ENCODE results near the gene ATXN7L1.

DNA sequence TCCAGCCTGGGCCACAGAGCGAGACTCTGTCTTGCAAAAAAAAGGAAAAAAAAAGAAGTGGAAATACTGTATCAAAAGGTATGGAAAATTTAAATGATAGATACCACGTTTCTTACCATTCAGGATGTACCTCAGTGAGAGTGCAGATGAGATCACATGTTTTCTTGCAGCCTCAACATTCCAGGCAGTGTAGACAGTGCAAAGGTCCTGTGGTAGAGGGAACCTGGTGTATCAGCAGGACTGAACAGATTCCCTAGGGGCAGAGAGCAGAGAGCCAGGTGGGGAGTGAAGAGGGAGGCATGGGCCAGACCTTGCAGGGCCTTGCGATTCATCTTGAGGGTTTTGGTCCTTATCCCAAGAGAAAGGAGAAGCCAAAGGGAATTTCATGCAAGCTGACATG, 17.7 kb upstream of the ATXN7L1 start:
- TF ChIP-seq, protein P1, sequence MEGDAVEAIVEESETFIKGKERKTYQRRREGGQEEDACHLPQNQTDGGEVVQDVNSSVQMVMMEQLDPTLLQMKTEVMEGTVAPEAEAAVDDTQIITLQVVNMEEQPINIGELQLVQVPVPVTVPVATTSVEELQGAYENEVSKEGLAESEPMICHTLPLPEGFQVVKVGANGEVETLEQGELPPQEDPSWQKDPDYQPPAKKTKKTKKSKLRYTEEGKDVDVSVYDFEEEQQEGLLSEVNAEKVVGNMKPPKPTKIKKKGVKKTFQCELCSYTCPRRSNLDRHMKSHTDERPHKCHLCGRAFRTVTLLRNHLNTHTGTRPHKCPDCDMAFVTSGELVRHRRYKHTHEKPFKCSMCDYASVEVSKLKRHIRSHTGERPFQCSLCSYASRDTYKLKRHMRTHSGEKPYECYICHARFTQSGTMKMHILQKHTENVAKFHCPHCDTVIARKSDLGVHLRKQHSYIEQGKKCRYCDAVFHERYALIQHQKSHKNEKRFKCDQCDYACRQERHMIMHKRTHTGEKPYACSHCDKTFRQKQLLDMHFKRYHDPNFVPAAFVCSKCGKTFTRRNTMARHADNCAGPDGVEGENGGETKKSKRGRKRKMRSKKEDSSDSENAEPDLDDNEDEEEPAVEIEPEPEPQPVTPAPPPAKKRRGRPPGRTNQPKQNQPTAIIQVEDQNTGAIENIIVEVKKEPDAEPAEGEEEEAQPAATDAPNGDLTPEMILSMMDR (IDR thresholded peaks at IDR 0.05; ENCODE audit: low read depth, low read length), result no peak
- TF ChIP-seq EZH2phosphoT487 (IDR thresholded peaks at IDR 0.05; ENCODE audit: low read depth), result no peak

Data from OCI-LY3 (cell line).